ENCODE data around the gene CAMK4.

CAMK4 gene
- total RNA-seq: 91.2 to 428 reads per million in 2 experiments

DNA sequence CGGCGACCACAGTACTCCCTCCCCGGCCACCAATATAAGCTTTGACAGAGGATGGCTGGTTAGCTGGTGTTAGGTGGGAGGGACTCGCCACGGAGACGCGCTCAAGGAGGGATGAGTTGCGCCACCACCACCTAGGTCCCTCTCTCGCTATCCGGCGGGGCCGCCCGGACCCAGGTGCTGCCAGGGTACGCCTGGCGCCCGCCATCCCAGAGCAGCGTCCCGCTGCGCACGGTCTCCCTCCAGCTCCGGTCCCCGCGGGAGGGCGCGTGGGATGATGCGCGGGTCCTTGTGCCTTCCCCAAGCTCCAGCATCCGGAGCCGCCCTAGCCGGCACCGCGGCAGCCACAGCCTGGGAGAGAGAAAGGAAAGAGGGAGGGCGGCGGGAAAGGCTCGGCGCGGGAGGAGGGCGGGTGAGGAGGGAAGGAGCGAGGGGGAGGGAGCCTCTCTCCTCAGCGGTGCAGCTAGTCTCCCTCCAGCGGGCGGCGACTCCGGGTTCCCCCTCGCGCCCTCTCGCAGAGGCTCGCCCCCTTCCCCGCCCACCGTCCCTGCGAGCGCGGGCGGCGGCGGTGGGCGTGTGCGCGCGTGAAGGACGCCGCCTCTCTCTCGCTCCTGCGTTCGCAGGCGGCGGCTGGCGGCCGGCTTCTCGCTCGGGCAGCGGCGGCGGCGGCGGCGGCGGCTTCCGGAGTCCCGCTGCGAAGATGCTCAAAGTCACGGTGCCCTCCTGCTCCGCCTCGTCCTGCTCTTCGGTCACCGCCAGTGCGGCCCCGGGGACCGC, at the start of gene CAMK4:
CAMK4 (plus strand) TSS at position 598 of the 774 bp plus-strand sequence; CDS start at position 698, 100 bp downstream.
- peak; percentile 80 for DNase-seq (ENCODE audit: low read depth)

DNA sequence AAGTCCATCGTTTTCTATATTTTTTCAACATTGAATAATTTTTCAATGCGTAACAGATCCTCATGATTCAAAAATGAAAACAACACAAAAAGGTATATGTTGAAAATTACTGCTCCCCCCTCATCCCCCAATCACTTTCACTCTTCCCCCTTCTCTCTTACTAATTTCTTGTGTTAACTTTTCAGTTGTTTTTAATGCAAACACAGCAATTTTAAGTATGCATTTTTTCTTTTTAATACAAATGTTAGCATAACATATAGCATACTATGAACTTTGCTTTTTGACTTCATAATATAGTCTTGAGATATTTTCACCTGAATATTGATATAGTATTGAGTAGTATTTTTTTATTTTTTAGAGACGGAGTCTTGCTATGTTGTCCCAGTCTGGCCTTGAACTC, 41.1 kb upstream of the CAMK4 start:
- DNase-seq (ENCODE audit: low read depth): no peak

DNA sequence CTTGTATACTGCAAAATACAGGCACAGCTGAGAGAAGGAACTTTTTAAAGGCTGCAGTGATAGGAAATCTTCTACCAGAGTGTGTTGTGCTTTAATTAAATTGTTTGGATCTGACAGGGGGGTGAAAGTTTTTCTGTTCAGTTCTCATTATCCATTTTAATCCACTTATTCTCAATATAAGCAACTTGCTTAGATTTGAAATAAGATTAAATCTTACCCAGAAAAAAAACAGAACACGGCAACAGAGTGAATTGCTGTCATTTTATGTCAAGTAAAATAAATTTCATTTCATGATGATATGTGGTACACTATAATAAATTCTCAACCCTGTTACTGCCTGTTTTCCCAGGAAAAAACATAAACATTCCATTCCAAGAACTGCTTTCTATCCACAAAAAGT, 37.1 kb upstream of the CAMK4 start:
- no peak for DNase-seq (ENCODE audit: low read depth)

DNA sequence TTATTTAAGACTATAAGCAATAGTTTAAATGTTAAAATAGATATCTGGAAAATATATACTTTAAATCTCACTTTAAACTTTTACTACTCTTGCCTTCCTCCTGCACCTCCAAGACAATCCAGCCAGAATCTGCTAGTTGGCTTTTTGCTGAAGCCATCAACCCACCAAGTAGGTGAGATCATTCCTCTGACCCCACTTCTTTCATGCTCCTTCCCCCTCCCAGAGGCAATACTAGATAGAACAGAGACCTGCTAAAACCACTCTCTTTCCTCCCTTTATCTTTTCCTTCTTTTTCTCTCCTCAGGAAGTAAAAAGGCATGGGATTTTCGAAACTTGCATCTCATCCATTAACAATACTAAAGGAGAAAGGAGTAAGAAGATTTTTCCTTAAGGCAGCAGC, 30.1 kb upstream of the CAMK4 start:
- DNase-seq (ENCODE audit: low read depth): no peak

DNA sequence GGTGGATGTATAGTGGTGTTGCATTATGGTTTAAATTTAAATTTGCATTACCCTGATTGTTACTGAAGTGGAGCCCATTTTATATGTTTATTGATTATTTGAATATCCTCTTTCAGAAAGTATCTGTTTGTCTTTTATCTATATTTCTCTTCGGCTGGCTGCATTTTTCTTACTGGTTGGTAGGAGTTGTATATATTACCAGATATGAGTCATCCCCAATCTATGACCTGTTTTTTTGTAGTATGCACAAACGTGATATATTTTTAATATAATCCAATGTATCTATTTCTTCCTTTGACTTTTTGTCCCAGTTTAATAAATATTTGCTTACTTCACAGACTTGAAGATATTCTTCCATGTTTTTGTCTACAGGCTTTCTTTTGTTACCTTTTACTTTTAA, 29.3 kb upstream of the CAMK4 start:
- no peak for DNase-seq (ENCODE audit: low read depth)

DNA sequence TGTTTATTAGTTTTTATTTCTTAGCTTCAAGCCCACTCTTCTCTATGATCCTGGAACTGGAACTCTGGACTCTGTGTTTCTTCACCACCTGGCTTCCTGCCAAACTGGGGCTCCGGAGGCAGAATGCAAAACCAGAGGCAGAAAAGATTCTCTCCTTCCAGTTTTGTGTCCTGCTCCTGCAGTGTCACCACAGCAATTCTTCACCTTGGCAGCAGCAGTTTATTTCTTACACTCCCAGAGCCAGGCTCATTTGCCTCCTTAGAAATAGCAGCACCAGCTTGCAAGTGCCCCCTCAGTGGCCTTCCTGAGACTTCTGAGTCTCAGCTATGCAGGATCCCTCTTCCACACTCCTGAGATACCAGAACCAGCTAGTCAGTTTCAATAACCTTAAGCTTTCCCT, 26.7 kb upstream of the CAMK4 start:
- DNase-seq (ENCODE audit: low read depth): no peak

DNA sequence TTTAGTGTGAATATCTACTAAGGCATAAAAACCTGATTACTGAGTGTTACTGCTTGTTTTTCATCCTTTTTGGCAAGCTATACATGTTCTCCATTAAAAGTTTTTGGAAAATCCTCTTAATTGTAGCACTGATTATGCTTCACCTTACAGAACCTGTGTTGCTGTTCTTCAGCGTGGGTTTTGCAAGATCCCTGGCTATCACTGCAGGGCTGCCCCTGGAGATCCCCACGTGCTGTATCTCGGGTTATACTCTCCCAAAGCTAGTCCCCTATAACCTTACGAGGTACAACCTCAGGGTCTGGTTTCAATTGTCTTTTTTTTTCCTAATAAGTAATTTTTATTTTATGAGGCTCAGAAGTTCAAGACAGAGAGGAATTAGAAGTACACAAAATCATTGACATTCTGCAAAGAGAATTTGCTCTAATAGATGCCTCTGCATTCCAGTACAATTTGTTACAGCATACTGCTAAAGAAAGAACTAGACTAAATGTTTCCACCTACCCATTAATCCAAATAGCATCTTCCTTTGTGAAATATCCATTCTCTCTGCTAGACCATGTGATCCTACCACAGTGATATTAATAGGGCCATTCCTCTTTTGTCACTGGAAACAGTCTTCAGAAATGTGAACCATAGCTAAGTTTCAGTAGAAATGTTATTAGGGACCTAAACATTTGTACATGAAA, 25.8 kb upstream of the CAMK4 start:
- DNase-seq (ENCODE audit: low read depth): no peak

DNA sequence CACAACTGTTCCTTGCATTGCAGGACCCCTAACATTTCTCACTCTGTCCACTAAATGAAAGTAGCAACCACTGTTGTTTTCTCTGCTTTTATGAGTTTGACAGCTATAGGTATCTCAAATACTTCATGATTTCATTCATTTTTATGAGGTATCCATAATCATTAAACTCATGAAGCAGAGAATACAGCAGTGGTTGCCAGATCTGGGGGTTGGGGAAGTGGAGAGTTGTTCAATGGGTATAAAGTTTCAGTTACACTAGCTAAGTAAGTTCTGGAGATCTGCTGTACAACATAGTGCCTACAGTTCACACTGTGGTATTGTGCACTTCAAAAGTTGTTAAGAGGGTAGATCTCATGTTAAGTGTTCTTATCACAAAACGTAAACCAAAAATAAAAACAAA, 23.4 kb upstream of the CAMK4 start:
- no peak for DNase-seq (ENCODE audit: low read depth)

DNA sequence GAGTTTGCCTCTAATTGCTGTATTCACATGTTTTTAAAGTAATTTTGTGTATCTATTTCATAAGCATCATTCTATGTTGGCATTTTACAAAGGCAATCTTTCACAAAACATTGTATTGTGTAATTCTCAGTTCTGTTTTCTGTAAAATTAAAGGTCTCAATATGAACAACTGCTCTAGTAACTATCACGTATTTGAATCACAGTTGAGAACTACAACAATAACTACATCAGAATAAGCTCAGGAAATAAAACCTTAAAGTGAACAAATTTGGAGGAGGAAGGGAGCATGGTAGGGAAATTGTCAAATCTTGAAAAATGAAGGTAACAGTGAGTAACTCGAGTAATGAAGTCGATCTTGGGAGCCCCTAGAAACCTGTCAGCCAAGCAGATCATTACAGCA, 22.5 kb upstream of the CAMK4 start:
- no peak for DNase-seq (ENCODE audit: low read depth)

DNA sequence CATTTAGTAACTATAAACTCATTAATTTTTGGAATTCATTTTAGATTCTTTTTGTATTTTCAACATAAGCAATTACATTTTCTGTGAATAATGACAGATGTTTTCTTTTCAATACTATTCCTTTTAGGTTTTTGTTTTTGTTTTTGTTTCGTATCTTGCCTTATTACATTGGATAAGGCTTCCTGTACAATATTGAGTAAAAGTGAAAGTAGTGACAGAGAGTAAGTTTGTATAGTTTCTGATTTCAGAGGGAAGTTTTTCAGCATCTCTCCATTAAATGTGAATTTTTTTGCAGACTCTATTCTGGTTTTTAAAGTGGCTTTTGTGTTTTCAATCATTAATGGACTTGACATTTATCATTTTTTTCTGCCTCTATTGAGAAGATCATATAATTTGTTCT, 12.8 kb upstream of the CAMK4 start:
- no peak for DNase-seq (ENCODE audit: low read depth)

DNA sequence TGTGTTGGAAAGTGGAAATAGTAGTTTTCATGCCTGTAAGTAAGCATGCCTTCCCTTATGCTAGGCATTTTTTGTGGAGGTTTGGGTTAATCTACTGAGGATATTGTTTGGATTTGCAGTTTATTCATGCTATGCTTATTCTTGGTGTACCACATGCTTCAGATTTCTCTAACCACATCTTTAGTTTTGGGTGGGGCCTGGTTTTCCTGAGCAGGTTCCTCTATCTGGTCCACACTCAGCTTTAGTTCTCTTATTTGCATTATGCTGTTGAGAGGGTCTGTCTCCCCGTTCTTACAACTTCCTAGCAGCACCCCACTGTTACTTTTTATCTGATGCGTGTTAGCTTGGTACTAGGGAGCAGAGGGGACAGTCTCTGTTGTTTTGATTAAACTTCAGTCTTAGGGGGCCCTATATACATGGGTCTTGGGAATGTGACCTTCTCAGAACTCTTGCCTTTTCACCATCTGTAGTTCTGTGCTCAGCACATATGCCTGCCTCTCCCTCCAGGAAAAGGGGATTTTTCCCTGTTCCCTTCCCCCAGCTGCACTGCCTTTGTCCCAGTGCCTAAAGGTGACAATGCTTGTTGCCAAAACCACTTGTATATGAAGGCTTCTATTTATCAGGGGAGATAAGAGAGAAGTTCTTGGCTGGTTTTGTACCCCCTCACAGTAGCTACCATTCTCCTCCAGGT, 10.0 kb upstream of the CAMK4 start:
- no peak for DNase-seq (ENCODE audit: low read depth)

DNA sequence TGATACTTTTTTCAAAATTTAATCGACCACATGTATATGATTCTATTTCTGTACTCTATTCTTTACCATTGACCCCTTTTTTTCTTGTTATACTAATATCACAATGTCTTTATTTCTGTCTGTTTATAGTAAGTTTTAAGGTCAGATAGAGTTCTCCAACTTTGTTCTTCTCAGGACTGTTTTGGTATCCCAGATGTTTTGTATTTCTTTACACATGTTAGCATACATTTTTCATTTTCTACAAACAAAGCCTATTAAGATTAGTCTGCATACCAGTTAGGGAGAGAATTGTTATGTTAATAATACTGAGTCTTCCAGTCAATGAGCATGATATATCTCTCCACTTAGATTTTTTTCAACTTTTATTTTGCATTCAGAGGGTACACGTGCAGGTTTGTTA, 8.2 kb upstream of the CAMK4 start:
- DNase-seq (ENCODE audit: low read depth): no peak

DNA sequence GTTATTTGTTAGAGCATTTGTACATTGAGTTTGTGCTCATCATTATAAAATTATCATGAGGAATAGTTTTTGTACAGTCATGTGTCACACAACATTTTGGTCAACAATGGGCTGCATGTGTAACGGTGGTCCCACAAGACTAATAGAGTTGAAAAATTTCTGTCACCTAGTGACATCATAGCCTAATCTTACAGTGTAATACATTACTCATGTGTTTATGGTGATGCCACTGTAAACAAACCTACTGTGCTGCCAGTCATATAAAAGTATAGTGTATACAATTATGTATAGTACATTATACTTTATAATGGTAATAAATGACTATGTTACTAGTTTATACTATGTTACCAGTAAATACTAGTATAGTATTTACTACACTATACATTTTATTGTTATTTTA, 3.0 kb upstream of the CAMK4 start:
- no peak for DNase-seq (ENCODE audit: low read depth)

DNA sequence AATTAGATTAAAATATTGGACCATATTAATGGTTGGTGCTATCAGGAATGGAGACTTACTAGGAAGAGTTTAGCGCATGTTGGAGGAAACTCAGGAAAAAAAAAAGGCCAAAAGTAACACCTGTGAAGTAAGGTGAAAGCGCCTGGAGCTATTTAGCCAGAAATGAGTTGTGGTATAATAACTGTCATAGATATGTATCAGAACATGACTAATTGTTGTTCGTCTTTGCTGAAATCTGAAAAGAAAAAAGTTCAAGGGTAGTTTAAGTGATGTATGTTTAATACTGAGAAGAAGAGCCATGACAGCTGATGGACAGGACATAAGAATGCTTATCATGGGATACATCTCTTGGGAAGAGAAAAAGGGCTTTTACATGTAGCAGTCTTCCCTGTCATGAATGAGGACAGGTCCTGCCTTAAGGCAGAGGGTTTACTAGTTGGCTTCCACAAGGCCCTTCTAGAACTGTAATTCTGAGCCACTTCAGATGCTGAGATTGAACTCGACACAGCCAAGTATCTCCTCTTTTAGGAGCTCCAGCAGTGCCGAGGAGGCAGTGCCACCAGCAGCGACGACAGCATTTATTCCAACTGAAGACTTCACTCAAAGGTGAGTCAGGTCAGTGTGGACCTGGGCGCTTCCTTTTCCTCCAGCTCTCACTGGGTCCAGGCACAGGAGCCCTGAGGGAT, 940 bp upstream of the CAMK4 start:
- DNase-seq (ENCODE audit: low read depth): no peak

DNA sequence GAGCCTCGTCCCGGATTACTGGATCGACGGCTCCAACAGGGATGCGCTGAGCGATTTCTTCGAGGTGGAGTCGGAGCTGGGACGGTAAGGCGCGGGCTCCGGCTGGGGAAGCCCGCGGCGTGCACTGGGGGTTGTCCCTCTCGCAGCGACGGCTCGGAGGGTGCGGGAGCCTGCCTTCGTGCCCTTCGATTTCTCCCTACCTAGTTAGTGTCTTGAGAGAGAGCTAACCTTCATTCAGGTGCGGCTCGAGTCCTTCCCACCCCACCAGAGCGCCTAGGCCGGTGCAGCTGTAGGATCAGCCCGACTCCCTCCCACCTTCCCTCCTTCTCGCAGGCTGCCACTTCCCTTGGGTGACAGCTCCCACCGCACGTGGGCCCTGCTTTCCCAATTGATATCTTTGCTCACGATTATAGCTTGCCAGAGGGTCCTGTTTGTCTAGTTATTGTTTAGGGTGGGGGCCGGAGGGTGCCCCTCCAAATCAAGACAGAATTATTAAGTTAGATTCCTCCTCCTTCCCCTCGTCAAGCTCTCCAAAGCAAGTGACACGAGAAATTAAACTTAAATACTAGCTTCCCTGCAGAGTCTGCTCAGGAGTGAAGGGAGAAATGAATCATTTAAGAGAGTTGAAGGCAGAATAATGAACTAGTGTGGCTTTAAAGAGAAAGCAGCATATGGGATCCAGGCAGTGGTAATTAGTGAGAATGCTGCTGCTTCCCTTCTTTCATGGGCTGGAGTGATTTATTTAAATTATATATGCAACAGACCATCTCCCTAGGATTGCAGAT, 569 bp downstream of the CAMK4 start:
- no peak for DNase-seq (ENCODE audit: low read depth)

DNA sequence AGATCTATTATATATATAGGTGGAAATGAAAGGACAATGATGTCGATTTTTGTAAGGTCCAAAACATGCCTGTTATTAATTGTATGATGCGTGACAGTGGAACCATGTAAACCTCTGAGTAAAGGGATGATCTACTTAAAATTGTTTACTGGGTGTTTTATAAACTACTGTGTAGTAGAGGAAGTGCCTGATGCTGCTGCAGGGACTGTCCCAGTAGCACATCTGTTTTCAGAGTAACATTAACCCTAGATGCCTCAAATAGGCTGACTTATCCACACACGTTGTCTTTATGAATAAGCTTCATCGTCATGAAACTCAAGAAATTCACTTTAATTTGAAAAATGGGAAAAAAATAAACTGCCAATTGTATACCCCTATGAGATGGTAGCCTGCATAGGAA, 1.7 kb downstream of the CAMK4 start:
- DNase-seq (ENCODE audit: low read depth): no peak

DNA sequence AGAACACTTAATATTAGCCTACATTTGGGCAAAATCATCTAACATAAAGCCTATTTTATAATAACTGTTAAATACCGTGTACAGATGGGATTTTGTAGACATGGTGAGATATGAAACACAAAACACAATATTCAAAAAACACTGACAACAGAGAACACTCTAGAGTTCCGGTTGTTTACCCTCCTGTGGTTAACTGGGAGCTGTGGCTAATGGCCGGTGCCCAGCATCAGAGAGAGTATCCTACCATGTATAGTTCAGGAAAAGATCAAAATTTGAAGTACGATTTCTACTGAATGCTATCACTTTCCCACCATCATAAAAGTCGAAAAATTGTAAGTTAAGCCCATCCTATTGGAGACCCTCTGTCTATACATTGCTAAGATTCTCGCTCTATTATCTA, 2.4 kb downstream of the CAMK4 start:
- DNase-seq (ENCODE audit: low read depth): no peak

DNA sequence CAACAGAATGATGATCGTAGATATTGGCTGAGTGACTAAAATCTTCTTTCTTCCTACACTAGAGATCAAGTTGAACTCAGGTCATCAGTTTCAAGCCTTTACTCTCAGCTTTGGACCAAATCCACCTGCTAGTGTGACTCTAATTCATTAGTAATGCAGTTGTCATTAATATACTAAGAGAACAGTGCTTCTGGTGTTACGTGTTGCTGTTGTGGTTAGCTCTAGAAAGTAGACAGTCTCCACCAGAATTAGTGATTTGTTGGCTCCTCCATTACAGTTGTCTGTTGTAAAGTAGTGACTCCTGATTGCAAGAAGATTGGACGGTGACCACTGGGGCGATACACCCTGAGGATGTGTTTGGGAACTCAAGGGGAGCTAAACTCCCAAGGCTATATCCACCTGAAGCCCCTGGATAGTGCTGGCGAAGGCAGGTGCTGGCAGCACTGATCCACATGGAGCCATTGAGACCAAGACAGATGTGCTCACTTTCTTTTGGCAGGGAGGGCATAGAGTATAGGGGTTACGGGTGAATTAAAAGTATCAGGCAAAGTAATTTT, 3.1 kb downstream of the CAMK4 start:
- DNase-seq (ENCODE audit: low read depth): no peak

DNA sequence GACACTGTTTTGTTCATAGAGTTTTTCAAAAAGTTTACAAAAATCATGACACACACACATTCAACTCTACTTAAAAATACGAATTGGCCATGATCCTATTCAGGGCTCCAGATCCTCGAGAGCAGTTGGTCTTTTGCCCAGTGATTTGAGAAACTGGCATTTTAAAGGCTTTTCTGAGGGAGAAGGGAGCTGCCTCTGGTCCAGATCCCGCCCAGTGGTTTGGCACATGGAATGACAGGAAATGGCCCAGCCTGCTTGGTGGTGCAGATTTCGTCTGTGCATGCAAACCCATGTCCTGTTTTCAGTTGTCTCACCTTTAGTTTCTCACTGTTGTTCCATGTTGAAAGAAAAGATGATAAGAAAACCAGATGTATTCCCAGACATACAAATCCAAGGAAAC, 3.6 kb downstream of the CAMK4 start:
- DNase-seq (ENCODE audit: low read depth): peak; percentile 16

DNA sequence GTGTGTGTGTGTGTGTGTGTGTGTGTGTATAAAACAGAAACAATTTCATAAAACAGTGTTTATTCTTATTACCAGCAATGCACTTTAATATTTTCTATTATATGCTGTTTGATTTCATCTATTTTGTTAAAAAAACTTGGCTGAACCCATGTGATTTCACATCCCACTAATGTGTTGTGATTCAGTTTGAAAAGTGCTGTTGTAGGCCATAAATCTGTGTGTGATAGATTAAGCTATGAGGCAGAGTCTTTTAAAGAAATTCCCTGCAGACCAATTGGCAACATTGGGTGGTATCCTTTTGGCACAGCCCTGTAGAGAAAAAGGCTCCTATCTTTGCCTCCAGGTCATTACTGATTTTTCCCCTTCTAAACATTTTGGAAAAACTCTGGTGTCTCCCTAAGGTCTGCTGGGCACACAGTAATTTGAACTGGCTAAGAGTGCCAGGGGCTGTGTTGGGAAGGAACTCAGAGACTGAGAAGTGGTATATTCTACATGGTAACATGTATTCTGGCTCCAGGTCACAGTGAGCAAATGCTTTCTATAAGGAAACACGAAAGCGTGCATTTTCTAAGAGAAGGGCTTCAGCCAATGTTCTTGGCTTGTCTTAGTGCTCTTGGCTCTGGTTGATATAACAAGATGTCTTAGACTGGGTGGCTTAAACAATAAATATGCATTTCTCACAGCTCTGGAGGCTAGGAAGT, 4.5 kb downstream of the CAMK4 start:
- DNase-seq (ENCODE audit: low read depth): no peak
